ENCODE measurements around the gene DCXR. TPM values are rescaled to one million over a fixed set of nuclear protein-coding genes. Genes with fewer than 3 reads are reported as not detected.

DCXR gene
- total and polyA plus RNA-seq, 2 donors (not counting 1 experiment from before 2014, with no cell fraction given): 63.9 to 143 TPM

- Histone ChIP-seq H3K79me2 (ENCODE audit: control insufficient read depth, insufficient read depth, low read length) (peaks cover 2% of the 10 kb centered on the region), H3K4me2 (replicated peaks; ENCODE audit: low read depth, low read length, poor library complexity, severe bottlenecking) (peak overlapping the region; percentile 97), H2AFZ (ENCODE audit: insufficient read depth, low read depth, low read length, poor library complexity, severe bottlenecking) (peak overlapping the region; percentile 72), H3K4me1 (ENCODE audit: control insufficient read depth in 2 of 2, insufficient read depth in 2 of 2, low read length in 2 of 2) (peaks cover 17 to 21% of the 10 kb centered on the region in 2 donors), H3K36me3 (replicated peaks in 1 of 2; ENCODE audit: control extremely low read depth in 1 of 2, control insufficient read depth in 1 of 2, extremely low read depth in 1 of 2, insufficient read depth in 2 of 2, low read length in 1 of 2) (no peaks in the 10 kb centered on the region), H3K27ac (ENCODE audit: low read length in 2 of 2) (no peak overlapping the region), H3K9me3 (ENCODE audit: control extremely low read depth in 1 of 3, control insufficient read depth in 2 of 3, insufficient read depth in 1 of 3, low read length in 2 of 3) (peaks cover 0 to 10% (median 0%) of the 10 kb centered on the region in 3 donors), H3K9ac (ENCODE audit: low read length) (peak overlapping the region; percentile 59), H4K20me1 (ENCODE audit: control insufficient read depth, insufficient read depth, low read length, poor library complexity, severe bottlenecking) (peaks cover 41% of the 10 kb centered on the region), H3K27me3 (replicated peaks in 1 of 4; ENCODE audit: control extremely low read depth in 1 of 4, control insufficient read depth in 3 of 4, insufficient read depth in 4 of 4, low read length in 3 of 4) (peaks cover 0 to 39% (median 3%) of the 10 kb centered on the region in 4 experiments), H3K4me3 (ENCODE audit: control extremely low read depth in 1 of 5, extremely low read depth in 1 of 5, insufficient read depth in 1 of 5, low read depth in 2 of 5, low read length in 4 of 5) (peak overlapping the region in 4 of 5 experiments; percentile 45 to 59 (median 54))
- DNase-seq: peak; percentile 86
- POLR2A ChIA-PET: interaction anchor here (0.5 to 0.9 kb wide), 2 partner anchors 8 to 305 kb away, joined by 3 to 6 read pairs; partner anchors contain the start of genes CENPX and LRRC45
- 1% methylated on average over 94 of the region's 94 CpGs for WGBS (ENCODE audit: insufficient coverage)
- no peaks in the 10 kb centered on the region for H3K27me3 Mint-ChIP-seq
- ATAC-seq (ENCODE audit: low read depth): peak; percentile 89
- CTCF ChIA-PET: interaction anchor here (0.6 to 3.0 kb wide), 16 partner anchors 10 to 686 kb away, joined by 3 to 41 read pairs (median 3); partner anchors contain the start of gene FN3KRP
- peak overlapping the region; percentile 41 for H3K27ac Mint-ChIP-seq
- TF ChIP-seq CTCF (IDR thresholded peaks at IDR 0.05) (peak; percentile 94), EZH2 (IDR thresholded peaks at IDR 0.05; ENCODE audit: borderline replicate concordance, insufficient read depth, low read depth, low read length, poor library complexity, severe bottlenecking) (no peak)
- H3K4me3 Mint-ChIP-seq: peak overlapping the region; percentile 89
- intact Hi-C loops (cut with micrococcal nuclease): loop anchor here (1.0 to 10.0 kb wide), 2 partner anchors 77 to 524 kb away; no protein-coding TSS in a partner anchor
- H3K9me3 Mint-ChIP-seq (ENCODE audit: insufficient read depth): no peaks in the 10 kb centered on the region
- H3K4me1 Mint-ChIP-seq: peaks cover 17% of the 10 kb centered on the region
These were observed 6.8 kb downstream of the DCXR start for GRCh38 chr17:82030470-82031302.

Measured in B cell (primary cell).